Stimulated activated CD4-positive, alpha-beta T cell treated with anti-CD3 and anti-CD28 coated beads, Interleukin-1b, Interleukin-23, amount 100 ng/mL, for 24 hours (primary cell): ENCODE data around the gene MYO5A.
A peak's percentile ranks its signal among the peaks of the same experiment; 100 is the strongest.
"Not testable (repeated sequence)": the region's sequence is repeated elsewhere in the genome, so short reads cannot be mapped to it uniquely, and the experiment has no call there.

Source experiments
- DNase-seq, 4 experiments: peaks; one replicate each; pipeline ENCODE4 v3.0.0-alpha.2; 2020; ENCODE audit warnings: low read depth in 4 of 4, low spot score in 1 of 4

The MYO5A gene

DNA sequence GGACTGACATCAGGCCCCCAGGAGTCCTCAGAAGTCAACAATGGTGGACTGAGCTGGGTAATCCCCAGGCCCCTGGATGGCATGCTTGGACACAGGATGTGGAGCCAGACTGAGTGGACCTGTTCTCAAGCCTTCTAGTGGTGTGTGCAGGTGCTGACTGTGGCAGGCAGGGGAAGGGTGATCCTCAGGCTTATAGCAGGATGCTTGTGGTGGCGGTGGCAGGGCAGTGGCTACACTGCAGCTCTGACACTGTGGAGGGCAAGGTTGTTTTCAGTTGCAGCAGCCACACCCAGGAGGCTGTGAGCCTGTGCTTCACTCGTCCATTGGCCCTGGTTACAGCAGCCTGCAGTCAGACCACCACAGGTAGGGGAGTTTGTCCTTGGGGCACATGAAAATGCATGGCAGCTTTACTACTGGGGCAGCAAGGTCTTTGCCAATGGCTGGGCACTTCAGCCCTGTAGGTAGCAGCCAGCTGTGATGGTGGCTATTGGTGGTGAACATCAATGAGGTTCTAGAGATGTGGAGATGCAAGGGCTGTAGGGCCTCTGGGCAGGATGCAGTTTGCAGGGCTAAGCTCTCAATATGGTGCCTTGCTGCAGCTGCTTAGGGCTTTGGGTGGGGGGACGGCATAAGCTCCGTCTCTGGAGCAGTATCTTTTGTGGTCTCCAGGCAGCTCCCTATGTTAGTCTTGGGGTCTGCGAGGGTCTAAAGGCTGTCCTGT, 17.5 kb upstream of the MYO5A start:
- DNase-seq: no peak

DNA sequence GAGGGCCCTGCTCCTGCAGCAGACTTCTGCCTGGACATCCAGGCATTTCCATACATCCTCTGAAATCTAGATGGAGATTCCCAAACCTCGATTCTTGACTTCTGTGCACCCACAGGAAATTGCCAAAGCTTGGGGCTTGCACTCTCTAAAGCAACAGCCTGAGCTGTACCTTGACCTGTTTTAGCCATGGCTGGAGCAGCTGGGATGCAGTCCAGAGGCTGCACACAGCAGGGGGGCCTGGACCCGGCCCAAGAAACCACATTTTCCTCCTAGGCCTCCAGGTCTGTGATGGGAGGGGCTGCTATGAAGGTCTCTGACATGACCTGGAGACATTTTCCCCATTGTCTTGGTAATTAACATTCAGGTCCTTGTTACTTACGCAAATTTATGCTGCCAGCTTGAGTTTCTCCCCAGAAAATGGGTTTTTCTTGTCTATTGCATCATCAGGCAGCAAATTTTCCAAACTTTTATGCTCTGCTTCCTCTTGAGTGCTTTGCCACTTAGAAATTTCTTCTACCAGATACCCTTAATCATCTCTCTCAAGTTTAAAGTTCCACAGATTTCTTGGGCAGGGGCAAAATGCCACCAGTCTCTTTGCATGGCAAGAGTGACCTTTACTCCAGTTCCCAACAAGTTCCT, 11.8 kb upstream of the MYO5A start:
- no peak for DNase-seq

DNA sequence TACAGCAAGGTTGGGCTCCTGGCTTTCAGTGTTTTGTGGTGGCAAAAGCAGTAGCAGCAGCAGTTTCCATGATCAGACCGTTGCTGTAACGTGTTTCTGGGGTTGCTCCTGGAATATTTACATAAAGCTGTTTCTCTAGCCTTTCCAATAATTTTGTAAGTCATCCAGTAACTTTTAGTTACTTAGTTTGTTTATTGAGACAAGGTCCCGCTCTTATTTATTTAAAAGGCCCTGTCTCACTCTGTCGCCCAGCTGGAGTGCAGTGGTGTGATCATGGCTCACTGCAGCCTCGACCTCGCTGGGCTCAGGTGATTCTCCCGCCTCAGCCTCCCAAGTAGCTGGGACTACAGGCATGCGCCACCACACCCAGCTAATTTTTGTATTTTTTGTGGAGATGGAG, 8.8 kb upstream of the MYO5A start:
- DNase-seq: no peak

DNA sequence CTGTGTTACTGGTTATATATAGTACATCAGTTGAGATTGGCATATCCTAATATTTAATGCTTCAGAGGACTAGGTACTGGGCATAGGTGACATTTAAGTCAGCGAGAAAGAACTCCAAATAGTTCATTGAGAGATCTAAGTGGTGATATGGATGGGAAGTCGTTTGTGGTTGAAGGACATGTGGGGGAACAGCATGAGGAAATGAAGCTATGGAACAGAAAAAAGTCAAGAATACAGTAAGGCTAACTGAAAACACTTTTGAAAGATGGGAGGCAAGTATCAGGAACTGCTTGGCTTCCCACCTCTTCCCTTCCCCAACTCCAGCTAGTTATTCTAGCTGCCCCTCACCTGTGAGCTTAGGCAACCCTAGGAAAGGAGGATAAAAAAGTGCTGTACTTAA, 3.7 kb upstream of the MYO5A start:
- DNase-seq: no peak

DNA sequence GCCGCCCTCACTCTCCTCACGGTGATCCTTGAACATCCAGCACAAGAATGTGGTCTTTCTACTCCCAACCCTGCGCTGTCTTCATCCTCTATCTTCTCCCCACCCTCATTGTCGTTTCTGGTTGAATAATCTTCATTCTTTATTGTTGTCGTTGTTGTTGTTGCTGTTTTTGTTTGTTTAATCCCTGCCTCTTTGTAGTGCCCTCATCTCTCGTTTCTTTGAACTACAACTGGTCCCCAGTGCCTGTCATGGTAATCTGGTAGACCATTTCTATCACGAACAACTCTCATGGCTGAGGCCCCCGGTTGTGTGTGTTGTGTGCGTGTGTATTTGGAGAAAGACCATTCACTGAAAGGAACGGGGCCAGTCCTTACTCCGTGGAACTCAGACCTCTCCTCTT, 1.3 kb upstream of the MYO5A start:
- no peak for DNase-seq

DNA sequence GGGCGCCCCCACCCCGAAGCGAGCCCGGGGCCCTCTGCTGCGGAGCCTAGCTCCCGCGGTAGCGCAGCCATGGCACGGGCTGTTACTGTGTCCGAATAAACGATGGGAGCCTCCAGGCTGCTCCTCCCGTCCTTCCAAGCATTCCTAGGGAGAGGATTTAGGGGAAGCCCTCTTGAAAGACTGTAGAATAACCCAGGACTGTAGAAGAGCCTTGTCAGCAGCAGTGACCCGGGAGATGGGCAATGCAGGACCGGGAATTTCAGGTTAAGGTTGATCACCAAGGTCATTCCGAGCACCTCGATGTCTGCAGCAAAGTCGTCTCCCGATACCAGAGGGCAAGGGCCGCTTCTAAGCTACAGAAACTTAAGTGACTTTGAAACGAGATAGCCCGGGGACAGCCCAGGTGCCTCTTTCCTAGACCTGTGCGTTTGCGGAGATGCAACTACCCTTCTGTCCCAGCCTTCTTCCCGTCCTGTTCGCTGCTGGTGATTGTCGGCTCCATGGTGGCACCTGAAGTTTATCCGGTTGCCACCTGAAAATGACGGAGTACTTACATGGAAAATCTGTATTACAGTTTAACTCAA, 753 bp upstream of the MYO5A start:
- DNase-seq: peak in 3 of 4 experiments; percentile 2 to 4 (median 3)

DNA sequence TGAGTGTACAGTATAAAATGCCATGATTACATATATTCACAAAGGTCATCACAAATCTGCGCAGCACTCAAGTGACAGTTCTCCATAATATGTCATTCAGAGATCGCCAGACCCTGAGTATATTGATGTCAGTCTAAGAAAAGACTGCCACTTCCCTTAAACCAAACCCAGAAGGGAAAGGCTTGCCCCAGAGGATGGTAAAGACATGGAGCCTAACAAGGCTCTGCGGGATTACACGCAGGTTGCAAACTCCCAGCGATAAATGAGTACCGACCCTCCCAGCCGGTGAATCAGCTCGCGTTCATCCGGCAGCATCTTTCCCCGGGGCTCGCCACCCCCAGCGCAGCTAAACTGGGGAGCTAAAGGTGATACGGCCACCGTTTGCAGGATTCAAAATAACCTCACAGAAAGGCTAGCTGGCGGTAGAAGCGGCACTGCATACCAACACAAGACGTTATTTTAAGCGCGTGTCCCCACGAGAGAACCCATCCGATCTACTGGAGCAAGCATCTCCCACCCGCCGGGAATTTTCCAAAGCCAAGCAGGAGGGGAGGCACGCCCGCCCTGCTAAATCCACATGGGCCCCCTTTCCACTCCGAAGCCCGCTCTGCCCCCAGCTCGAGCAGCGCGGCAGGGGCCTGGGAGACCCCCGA, 643 bp downstream of the MYO5A start:
- peak; percentile 11 to 37 (median 22) for DNase-seq

DNA sequence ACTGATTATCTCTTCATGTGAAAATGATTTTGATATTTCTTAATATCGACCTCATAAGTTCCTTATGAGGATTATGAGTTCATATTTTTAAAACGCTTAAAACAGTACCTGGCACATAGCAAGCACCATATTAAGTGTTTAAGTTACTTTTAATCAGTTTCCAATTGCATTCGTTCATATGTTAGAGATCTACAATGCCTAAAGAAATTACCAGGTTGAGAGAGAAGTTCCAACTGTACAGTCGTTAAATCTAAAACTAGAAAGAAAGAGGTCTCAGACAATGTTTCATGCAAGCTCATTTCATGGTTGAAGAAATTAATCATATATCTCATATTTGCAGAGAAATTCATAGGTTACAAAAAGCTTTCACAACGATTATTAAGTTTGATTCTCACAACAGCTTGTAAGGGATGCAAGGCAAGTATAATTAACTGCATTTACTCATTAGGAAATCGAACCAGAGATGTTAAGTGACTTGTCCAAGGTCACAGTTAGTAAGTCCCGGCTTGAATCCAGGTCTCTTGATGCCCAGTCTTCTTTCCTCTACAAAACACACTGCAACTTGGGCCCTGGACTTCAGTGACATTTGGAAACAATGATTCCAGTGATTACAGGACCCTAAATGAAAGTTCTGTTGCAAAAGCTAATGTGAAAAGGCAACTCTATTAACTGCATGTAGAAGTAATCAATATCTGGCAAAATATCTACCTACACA, 1.3 kb downstream of the MYO5A start:
- DNase-seq: no peak

DNA sequence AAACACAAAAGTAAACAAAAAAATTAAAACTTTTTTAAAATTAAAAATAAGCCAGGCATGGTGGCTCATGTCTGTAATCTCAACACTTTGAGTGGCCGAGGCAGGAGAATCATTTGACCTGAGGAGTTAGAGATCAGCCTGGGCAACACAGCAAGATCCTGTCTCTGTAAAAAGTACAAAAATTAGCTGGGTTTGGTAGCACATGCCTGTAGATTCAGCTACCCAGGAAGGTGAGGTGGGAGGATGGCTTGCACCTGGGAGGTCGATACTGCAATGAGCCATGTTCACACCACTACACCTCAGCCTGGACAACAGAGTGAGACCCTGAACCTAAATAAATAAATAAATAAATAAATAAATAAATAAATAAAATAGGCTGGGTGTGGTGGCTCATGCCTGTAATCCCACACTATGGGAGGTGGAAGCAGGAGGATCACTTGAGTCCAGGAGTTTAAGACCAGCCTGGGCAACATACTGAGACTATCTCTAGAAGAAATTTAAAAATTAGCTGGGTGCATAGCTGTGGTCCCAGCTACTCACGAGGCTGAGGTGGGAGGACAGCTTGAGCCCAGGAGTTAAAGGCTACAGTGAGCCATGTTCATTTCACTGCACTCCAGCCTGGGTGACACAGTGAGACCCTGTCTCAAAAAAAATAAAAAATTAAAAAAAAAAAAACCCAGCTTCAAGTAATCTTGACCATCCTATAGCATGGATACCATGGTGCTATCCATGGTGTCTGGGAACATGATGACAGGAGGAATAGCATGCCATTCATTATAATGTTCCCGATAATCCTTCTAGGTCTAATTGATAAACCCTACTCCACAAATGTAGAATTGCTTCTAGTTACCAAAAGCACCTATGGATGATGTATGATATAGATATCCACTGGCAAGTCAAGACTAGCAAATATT, 4.2 kb downstream of the MYO5A start:
- no peak for DNase-seq

DNA sequence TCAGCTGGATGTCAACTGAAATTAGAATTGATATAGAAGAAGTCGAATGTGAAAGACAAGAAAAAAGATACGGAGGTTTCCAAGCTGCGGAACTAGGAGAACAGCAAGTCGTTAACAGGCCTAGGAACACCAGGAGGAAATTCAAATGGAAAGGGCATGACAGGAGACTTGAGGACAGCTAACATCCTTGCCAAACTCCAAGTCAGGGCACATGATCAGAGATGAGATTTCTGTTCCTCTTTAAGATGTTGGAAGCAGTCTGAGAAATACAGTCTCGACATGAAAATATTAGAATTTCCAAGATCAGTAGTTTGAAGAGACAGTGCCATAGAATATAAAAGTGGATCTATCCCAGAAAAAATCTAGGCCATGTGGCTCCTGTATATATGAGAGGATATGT, 5.0 kb downstream of the MYO5A start:
- DNase-seq: no peak

DNA sequence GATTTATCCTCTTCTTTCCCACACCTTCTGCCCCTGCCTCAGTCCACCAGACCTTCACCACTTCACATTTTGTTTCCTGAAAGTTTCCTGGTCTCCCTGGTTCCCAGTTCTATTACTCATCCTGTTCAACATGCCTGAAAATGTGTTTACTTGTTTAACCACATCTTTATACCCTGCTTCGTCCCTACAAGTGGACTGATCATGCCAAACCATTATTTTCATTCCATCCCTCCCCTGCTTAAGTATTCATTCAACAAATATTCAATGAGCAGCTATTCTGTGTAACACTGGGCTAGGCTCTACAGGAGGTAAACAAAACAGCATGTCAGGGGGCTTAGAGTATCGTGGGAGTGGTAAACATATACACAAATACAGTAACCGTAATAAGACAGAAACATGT, 5.5 kb downstream of the MYO5A start:
- DNase-seq: no peak

DNA sequence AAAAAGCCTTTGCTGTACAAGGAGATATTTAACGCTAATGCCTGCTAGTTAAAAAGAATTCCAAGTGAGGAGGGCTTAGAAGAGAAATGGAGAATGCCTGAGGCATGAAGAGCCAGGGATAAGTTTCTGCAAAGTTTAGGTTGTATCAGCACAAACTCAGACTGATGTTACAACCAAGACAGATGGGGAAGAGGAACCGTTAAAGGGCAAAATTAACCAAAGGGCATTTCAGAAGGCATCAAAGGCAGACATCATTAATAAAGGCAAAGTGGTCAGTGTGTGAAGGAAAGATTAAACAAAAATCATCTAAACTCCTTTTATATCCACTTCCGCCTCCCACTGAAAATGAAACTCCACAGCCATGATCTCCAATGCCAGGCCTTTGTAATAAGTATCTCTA, 7.0 kb downstream of the MYO5A start:
- DNase-seq: no peak

DNA sequence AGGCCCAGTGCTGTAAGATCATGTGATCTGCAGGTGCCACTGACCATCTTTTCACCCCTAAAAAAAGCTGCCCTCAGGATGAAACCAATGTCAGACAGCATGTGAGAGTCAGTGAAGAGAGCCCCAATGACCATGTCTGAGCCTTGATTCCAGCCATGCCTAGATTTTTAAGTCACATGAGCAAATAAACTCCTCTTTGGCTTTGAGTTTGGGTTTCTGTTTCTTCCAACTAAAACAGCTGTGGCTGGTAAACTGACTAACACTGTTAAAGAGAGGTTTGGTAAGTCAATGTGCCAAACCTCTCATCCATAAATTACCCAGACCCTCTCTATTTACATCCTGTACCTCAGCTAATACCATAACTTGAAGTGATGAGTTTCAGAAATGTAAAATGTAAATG, 8.3 kb downstream of the MYO5A start:
- DNase-seq: no peak

DNA sequence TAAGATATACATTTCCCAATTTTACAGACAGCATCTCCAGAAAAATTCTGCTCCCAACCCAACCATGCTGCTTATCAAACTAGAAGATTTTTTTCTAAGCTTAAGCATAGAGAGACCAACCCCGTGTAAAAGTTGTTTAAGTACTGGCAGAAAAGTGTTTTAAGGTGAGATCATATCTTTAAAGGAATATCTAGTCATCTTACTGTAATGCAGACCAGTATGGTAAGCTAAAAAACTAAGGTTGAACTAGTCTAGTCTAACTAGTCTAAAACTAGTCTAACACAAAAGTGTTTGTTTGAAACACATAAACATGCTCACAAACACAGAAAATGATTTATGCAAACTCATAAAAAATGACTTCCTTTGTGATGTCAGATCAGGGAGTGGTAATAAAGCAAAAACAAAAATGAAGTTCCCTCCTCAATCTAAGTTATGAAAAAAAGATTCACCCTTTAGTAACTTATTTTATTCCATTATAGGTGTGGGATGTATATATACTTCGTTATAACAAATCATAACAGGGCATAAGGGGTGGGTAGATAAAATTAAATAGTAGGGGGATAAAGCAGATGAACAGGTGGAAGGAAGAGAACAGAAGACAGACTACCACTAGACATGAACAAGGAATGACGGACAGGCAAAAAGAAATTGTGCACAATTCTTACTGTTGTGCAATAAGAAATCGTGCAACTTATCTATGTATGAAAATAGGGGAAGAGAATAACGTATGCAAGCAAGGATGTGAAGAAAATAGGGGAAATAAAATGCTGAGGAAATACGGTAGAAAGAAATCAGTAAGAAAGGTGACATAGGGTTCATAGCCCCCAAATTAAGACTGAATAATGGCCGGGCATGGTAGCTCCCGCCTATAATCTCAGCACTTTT, 10.0 kb downstream of the MYO5A start:
- no peak for DNase-seq

DNA sequence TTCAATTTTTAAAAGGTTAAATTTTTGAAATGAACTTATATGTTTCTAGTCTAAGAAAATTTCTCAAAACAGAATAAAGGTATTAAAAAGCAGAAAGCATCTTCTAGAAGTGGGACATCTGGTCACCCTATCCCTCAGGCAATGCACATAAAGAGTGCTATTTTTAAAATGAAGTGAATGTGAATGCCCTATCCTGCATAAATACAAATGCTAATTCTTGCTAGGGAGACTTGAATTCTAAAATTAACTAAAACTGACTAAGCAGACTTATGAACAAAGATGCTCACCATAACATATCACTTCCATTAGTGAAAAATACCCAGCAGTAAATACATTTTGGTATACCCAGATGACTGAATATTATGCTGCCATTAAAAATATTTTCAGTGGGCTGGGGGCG, 11.7 kb downstream of the MYO5A start:
- no peak for DNase-seq

DNA sequence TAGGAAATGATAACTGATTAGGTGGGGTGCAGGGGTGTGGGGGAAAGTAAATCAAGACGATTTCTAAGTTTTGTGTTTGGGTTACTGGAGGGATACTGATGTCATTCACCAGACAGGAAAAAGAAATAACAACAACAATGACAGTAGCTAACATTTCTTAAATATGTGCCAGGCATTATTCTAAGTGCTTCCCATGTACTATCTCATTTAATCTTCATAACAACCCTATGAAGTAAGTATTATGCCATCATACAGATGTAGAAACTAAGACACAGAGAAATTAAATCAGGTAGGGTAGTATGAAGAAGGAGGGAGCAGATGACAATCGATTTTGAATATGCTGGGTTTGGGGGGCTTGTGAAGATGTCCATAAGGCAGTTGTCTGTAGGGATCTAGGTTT, 13.3 kb downstream of the MYO5A start:
- no peak for DNase-seq

DNA sequence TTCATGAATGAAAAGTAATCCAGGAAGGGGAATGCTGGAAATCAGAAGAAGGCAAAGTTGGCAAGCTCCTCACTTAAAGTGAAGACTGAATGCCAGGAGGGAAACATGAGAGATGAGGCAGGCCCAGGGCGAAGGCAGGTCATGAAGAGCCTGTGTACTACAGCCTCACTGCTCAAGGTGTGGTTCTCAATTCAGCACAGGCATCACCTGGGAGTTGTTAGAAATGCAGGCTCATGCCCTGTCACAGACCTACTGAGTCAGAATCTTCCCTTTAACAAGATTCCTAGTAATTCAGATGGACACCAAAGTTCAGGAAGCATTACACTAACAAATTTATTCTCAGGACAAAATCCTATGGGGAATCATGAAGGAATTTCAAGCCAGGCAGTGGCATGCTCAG, 14.2 kb downstream of the MYO5A start:
- DNase-seq: no peak

DNA sequence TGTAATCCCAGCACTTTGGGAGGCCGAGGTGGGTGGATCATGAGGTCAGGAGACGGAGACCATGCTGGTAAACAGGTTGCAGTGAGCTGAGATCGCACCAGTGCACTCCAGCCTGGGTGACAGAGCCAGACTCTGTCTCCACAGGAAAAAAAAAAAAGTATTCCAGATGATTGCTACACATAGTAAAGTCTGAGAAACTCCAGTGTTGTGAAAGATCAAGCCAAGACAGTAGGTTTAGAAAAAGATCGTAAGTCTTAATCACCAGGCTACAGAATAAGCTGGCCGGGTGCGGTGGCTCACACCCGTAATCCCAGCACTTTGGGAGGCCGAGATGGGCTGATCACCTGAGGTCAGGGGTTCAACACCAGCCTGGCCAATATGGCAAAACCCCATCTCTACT, 15.8 kb downstream of the MYO5A start:
- DNase-seq: not testable (repeated sequence)

DNA sequence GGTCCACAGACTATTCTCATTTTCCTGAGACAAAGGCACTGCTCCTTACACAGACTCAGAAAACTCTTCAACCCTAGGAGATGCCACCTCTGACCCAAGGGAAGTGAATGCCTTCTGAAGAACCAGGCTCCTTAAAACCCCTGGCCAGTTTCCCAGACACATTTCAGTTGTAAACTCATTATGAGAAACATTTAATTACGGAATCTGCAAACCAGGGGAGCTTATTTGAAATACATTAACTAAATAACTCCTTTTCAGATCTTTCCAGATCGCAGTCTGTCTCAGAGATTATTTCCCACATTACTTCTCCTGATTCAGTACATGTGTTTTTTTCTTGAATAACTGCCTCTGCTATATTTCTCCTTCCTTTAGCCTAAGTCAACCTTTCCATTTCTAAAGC, 17.6 kb downstream of the MYO5A start:
- no peak for DNase-seq
